Measurements from ENCODE around the gene FRMPD1.

The FRMPD1 gene

GRCh38 chr9:37623267-37623666 lies 27.5 kb upstream of the FRMPD1 start:
- no peaks in the 10 kb centered on the region for H3K79me2 ChIP-seq (ENCODE audit: insufficient read depth, low read length)
- no peak overlapping the region for H2AFZ ChIP-seq (ENCODE audit: low read length)
- H3F3A ChIP-seq (ENCODE audit: low read depth) = no peaks in the 10 kb centered on the region
- no peak overlapping the region for H3K9ac ChIP-seq (ENCODE audit: low read depth, low read length, poor library complexity, severe bottlenecking)
- no peak overlapping the region for H3K4me3 ChIP-seq (ENCODE audit: low read length, poor library complexity, severe bottlenecking)
- no peaks in the 10 kb centered on the region for H3K36me3 ChIP-seq (ENCODE audit: insufficient read depth, low read length)
- no peaks in the 10 kb centered on the region for H3K27me3 ChIP-seq (ENCODE audit: insufficient read depth, low read length, poor library complexity, severe bottlenecking)
- no peaks in the 10 kb centered on the region for H4K20me1 ChIP-seq (ENCODE audit: insufficient read depth, low read length, poor library complexity, severe bottlenecking)
- TF ChIP-seq EZH2phosphoT487 (IDR thresholded peaks at IDR 0.05; ENCODE audit: borderline replicate concordance) = no peak
- TF ChIP-seq, protein P1, sequence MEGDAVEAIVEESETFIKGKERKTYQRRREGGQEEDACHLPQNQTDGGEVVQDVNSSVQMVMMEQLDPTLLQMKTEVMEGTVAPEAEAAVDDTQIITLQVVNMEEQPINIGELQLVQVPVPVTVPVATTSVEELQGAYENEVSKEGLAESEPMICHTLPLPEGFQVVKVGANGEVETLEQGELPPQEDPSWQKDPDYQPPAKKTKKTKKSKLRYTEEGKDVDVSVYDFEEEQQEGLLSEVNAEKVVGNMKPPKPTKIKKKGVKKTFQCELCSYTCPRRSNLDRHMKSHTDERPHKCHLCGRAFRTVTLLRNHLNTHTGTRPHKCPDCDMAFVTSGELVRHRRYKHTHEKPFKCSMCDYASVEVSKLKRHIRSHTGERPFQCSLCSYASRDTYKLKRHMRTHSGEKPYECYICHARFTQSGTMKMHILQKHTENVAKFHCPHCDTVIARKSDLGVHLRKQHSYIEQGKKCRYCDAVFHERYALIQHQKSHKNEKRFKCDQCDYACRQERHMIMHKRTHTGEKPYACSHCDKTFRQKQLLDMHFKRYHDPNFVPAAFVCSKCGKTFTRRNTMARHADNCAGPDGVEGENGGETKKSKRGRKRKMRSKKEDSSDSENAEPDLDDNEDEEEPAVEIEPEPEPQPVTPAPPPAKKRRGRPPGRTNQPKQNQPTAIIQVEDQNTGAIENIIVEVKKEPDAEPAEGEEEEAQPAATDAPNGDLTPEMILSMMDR (conservative IDR thresholded peaks at IDR 0.05; ENCODE audit: low read length) = 0 out of 2 replicates have a peak, but pooled peaks have one; percentile 22
- H3K4me1 ChIP-seq (ENCODE audit: insufficient read depth, low read length, poor library complexity, severe bottlenecking) = no peaks in the 10 kb centered on the region
- H3K9me3 ChIP-seq (ENCODE audit: insufficient read depth, low read depth, low read length) = no peaks in the 10 kb centered on the region
- no peaks in the 10 kb centered on the region for H3K9me2 ChIP-seq (replicated peaks; ENCODE audit: low read depth, low read length)
- no peak overlapping the region for H3K4me2 ChIP-seq (ENCODE audit: low read depth, low read length, poor library complexity, severe bottlenecking)

DNA sequence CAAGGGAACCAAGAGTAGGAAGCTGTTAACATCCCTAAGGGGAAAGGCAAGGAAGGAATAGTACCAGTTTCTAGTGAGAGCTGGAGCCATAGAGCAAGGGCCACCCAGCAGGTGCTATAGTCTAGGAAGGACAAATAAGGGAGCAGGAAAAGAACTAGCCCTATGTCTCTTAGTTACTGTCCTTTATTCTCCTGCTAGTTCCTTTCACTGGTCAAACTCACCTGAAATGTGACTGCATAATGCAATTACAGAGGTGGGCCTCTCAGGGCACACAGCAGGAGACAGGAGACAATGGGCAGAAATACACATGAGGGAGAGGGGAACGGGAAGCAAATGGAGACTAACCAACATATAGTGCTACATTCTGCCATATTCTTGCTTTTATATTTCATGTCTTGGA lies 26.7 kb upstream of the FRMPD1 start:
- Histone ChIP-seq H3K27me3 (ENCODE audit: insufficient read depth, low read length, poor library complexity, severe bottlenecking) (no peaks in the 10 kb centered on the region), H3K79me2 (ENCODE audit: insufficient read depth, low read length) (no peaks in the 10 kb centered on the region), H3K4me2 (ENCODE audit: low read depth, low read length, poor library complexity, severe bottlenecking) (no peak overlapping the region), H3K9me3 (ENCODE audit: insufficient read depth, low read depth, low read length) (no peaks in the 10 kb centered on the region), H3K4me3 (ENCODE audit: low read length, poor library complexity, severe bottlenecking) (no peak overlapping the region), H4K20me1 (ENCODE audit: insufficient read depth, low read length, poor library complexity, severe bottlenecking) (no peaks in the 10 kb centered on the region), H3K9me2 (replicated peaks; ENCODE audit: low read depth, low read length) (no peaks in the 10 kb centered on the region), H3K4me1 (ENCODE audit: insufficient read depth, low read length, poor library complexity, severe bottlenecking) (no peaks in the 10 kb centered on the region), H2AFZ (ENCODE audit: low read length) (no peak overlapping the region), H3K36me3 (ENCODE audit: insufficient read depth, low read length) (no peaks in the 10 kb centered on the region), H3K9ac (ENCODE audit: low read depth, low read length, poor library complexity, severe bottlenecking) (no peak overlapping the region), H3F3A (ENCODE audit: low read depth) (no peaks in the 10 kb centered on the region)
- TF ChIP-seq EZH2phosphoT487 (IDR thresholded peaks at IDR 0.05; ENCODE audit: borderline replicate concordance) = no peak
- TF ChIP-seq, protein P1 (conservative IDR thresholded peaks at IDR 0.05; ENCODE audit: low read length) = no peak

GRCh38 chr9:37625036-37625757 lies 25.6 kb upstream of the FRMPD1 start:
- Histone ChIP-seq H3K36me3 (ENCODE audit: insufficient read depth, low read length) (no peaks in the 10 kb centered on the region), H4K20me1 (ENCODE audit: insufficient read depth, low read length, poor library complexity, severe bottlenecking) (no peaks in the 10 kb centered on the region), H3K27me3 (ENCODE audit: insufficient read depth, low read length, poor library complexity, severe bottlenecking) (no peaks in the 10 kb centered on the region), H3K4me3 (ENCODE audit: low read length, poor library complexity, severe bottlenecking) (no peak overlapping the region), H3K9me2 (replicated peaks; ENCODE audit: low read depth, low read length) (no peaks in the 10 kb centered on the region), H2AFZ (ENCODE audit: low read length) (no peak overlapping the region), H3F3A (ENCODE audit: low read depth) (no peaks in the 10 kb centered on the region), H3K9me3 (ENCODE audit: insufficient read depth, low read depth, low read length) (no peaks in the 10 kb centered on the region), H3K4me1 (ENCODE audit: insufficient read depth, low read length, poor library complexity, severe bottlenecking) (no peaks in the 10 kb centered on the region), H3K4me2 (ENCODE audit: low read depth, low read length, poor library complexity, severe bottlenecking) (no peak overlapping the region), H3K79me2 (ENCODE audit: insufficient read depth, low read length) (no peaks in the 10 kb centered on the region), H3K9ac (ENCODE audit: low read depth, low read length, poor library complexity, severe bottlenecking) (no peak overlapping the region)
- TF ChIP-seq, protein P1 (conservative IDR thresholded peaks at IDR 0.05; ENCODE audit: low read length) = no peak
- TF ChIP-seq EZH2phosphoT487 (IDR thresholded peaks at IDR 0.05; ENCODE audit: borderline replicate concordance) = no peak
